HUES6 (cell line): ENCODE results near the gene UAP1L1.
A peak's percentile ranks its signal among the peaks of the same experiment; 100 is the strongest.

Source experiments
- H3K27ac ChIP-seq: 2 replicates; pipeline ENCODE4 v1.7.0; 2013; ENCODE audit warnings: low read depth, mild to moderate bottlenecking, low read length, inconsistent platforms
- H3K27me3 ChIP-seq: 2 replicates; pipeline ENCODE4 v1.6.1; 2013; ENCODE audit warnings: low read length; ENCODE audit not compliant: control insufficient read depth, insufficient read depth
- H3K36me3 ChIP-seq: 2 replicates; pipeline ENCODE4 v1.6.1; 2013; ENCODE audit warnings: low read length; ENCODE audit not compliant: control insufficient read depth, insufficient read depth
- H3K4me1 ChIP-seq: 2 replicates; pipeline ENCODE4 v1.6.1; 2013; ENCODE audit warnings: low read length; ENCODE audit not compliant: control insufficient read depth, insufficient read depth
- H3K4me3 ChIP-seq: 2 replicates; pipeline ENCODE4 v1.5.1; 2013; ENCODE audit warnings: low read depth, low read length
- H3K9ac ChIP-seq: one replicate; pipeline ENCODE4 v1.6.1; 2013; ENCODE audit warnings: mild to moderate bottlenecking, low read length
- H3K9me3 ChIP-seq: 2 replicates; pipeline ENCODE4 v1.6.1; 2013; ENCODE audit warnings: low read depth, low read length; ENCODE audit not compliant: control insufficient read depth, insufficient read depth

The UAP1L1 gene

GRCh38 chr9:137070906-137071275 lies 6.4 kb upstream of the UAP1L1 start:
- peak overlapping the region; percentile 80 for H3K4me3 ChIP-seq
- peaks cover 11% of the 10 kb centered on the region; the same call in 1 of the 2 replicates for H3K27me3 ChIP-seq
- H3K4me1 ChIP-seq = peaks cover 34% of the 10 kb centered on the region
- no peak overlapping the region for H3K9ac ChIP-seq
- H3K9me3 ChIP-seq = no peaks in the 10 kb centered on the region
- peaks cover 7% of the 10 kb centered on the region for H3K36me3 ChIP-seq
- H3K27ac ChIP-seq = no peak overlapping the region

- Histone ChIP-seq H3K27ac (no peak overlapping the region), H3K4me3 (peak overlapping the region; percentile 80), H3K4me1 (peaks cover 34% of the 10 kb centered on the region), H3K36me3 (peaks cover 3% of the 10 kb centered on the region), H3K9me3 (no peaks in the 10 kb centered on the region), H3K9ac (no peak overlapping the region), H3K27me3 (peaks cover 11% of the 10 kb centered on the region; the same call in 1 of the 2 replicates)
These were observed 6.0 kb upstream of the UAP1L1 start for GRCh38 chr9:137071282-137071681.

GRCh38 chr9:137073992-137074399 lies 3.3 kb upstream of the UAP1L1 start:
- Histone ChIP-seq H3K27ac (no peak overlapping the region), H3K36me3 (no peaks in the 10 kb centered on the region), H3K27me3 (peaks cover 30% of the 10 kb centered on the region), H3K4me3 (no peak overlapping the region), H3K9me3 (no peaks in the 10 kb centered on the region), H3K9ac (no peak overlapping the region), H3K4me1 (peaks cover 35% of the 10 kb centered on the region)

- H3K9me3 ChIP-seq = no peaks in the 10 kb centered on the region
- H3K36me3 ChIP-seq = peaks cover 7% of the 10 kb centered on the region; the same call in 1 of the 2 replicates
- H3K4me3 ChIP-seq = no peak overlapping the region
- H3K4me1 ChIP-seq = peaks cover 30% of the 10 kb centered on the region
- peaks cover 29% of the 10 kb centered on the region for H3K27me3 ChIP-seq
- H3K27ac ChIP-seq = peak overlapping the region; percentile 54; the same call in 1 of the 2 replicates
- H3K9ac ChIP-seq = peak overlapping the region; percentile 46
These were observed 2.6 kb upstream of the UAP1L1 start for GRCh38 chr9:137074657-137075274.

GRCh38 chr9:137075275-137075775 lies 2.0 kb upstream of the UAP1L1 start:
- peaks cover 30% of the 10 kb centered on the region for H3K4me1 ChIP-seq
- H3K27ac ChIP-seq = peak overlapping the region; percentile 54; the same call in 1 of the 2 replicates
- H3K27me3 ChIP-seq = peaks cover 34% of the 10 kb centered on the region
- H3K36me3 ChIP-seq = peaks cover 8% of the 10 kb centered on the region; the same call in 1 of the 2 replicates
- no peak overlapping the region for H3K4me3 ChIP-seq
- no peaks in the 10 kb centered on the region for H3K9me3 ChIP-seq
- H3K9ac ChIP-seq = peak overlapping the region; percentile 46

GRCh38 chr9:137076636-137077009 lies 694 bp upstream of the UAP1L1 start:
- Histone ChIP-seq H3K27ac (no peak overlapping the region), H3K9me3 (no peaks in the 10 kb centered on the region), H3K4me3 (peak overlapping the region; percentile 61), H3K27me3 (peaks cover 37% of the 10 kb centered on the region), H3K36me3 (peaks cover 13% of the 10 kb centered on the region; the same call in 1 of the 2 replicates), H3K9ac (peak overlapping the region; percentile 56), H3K4me1 (peaks cover 22% of the 10 kb centered on the region)

GRCh38 chr9:137077758-137078693 lies 709 bp downstream of the UAP1L1 start:
- H3K27me3 ChIP-seq = peaks cover 37% of the 10 kb centered on the region
- H3K36me3 ChIP-seq = peaks cover 22% of the 10 kb centered on the region
- no peak overlapping the region for H3K27ac ChIP-seq
- peak overlapping the region; percentile 61 for H3K4me3 ChIP-seq
- H3K9ac ChIP-seq = peak overlapping the region; percentile 62
- H3K4me1 ChIP-seq = peaks cover 22% of the 10 kb centered on the region
- no peaks in the 10 kb centered on the region for H3K9me3 ChIP-seq

- H3K9ac ChIP-seq = no peak overlapping the region
- peaks cover 37% of the 10 kb centered on the region for H3K27me3 ChIP-seq
- H3K9me3 ChIP-seq = no peaks in the 10 kb centered on the region
- H3K36me3 ChIP-seq = peaks cover 22% of the 10 kb centered on the region
- peak overlapping the region; percentile 61 for H3K4me3 ChIP-seq
- peaks cover 30% of the 10 kb centered on the region for H3K4me1 ChIP-seq
- H3K27ac ChIP-seq = no peak overlapping the region
These were observed 1.5 kb downstream of the UAP1L1 start for GRCh38 chr9:137078701-137079400.

GRCh38 chr9:137079401-137079787 lies 2.1 kb downstream of the UAP1L1 start:
- no peak overlapping the region for H3K9ac ChIP-seq
- H3K27me3 ChIP-seq = peaks cover 37% of the 10 kb centered on the region

GRCh38 chr9:137080260-137081122 lies 3.2 kb downstream of the UAP1L1 start:
- Histone ChIP-seq H3K36me3 (peaks cover 22% of the 10 kb centered on the region), H3K4me1 (peaks cover 23% of the 10 kb centered on the region), H3K9ac (no peak overlapping the region), H3K27ac (no peak overlapping the region), H3K27me3 (peaks cover 37% of the 10 kb centered on the region), H3K4me3 (no peak overlapping the region), H3K9me3 (no peaks in the 10 kb centered on the region)

More at GRCh38 chr9:137079401-137079787, 2.1 kb downstream of the UAP1L1 start:
- Histone ChIP-seq H3K9me3 (no peaks in the 10 kb centered on the region), H3K4me3 (no peak overlapping the region), H3K4me1 (peaks cover 32% of the 10 kb centered on the region), H3K36me3 (peaks cover 22% of the 10 kb centered on the region), H3K27ac (no peak overlapping the region)
